HCT116 (cell line): Measurements from ENCODE around the gene MAPK1IP1L.

ENCODE experiments used
- CEBPB ChIP-seq: IDR thresholded peaks from 2 replicates; pipeline ENCODE4 v1.6.1; 2012; ENCODE audit warnings: low read depth
- POLR2AphosphoS5 ChIP-seq: IDR thresholded peaks from 2 replicates; pipeline ENCODE4 v1.6.1; 2011; ENCODE audit warnings: mild to moderate bottlenecking, low read depth, low read length, moderate library complexity
- SP1 ChIP-seq: IDR thresholded peaks from 2 replicates; pipeline ENCODE4 v1.6.1; 2012; ENCODE audit warnings: low read depth
- TF ChIP-seq, protein P1 (sequence below), 3 experiments: fragments of 200-600 bp in 1 of 3; sonication (generic) in 1 of 3; IDR thresholded peaks in 2 of 3; conservative IDR thresholded peaks in 1 of 3; 2 replicates each; pipeline ENCODE4 v1.5.1; 2012 to 2017; ENCODE audit warnings: low read depth in 2 of 3, low read length in 2 of 3, antibody characterized with exemption in 1 of 3, borderline replicate concordance in 1 of 3, control low read depth in 1 of 3, mild to moderate bottlenecking in 1 of 3, mixed read lengths in 1 of 3, mixed run types in 1 of 3, moderate library complexity in 1 of 3; ENCODE audit not compliant: insufficient read depth in 1 of 3
- TF ChIP-seq, protein P2 (sequence below): IDR thresholded peaks from 2 replicates; pipeline ENCODE4 v1.6.1; 2012

DNA sequence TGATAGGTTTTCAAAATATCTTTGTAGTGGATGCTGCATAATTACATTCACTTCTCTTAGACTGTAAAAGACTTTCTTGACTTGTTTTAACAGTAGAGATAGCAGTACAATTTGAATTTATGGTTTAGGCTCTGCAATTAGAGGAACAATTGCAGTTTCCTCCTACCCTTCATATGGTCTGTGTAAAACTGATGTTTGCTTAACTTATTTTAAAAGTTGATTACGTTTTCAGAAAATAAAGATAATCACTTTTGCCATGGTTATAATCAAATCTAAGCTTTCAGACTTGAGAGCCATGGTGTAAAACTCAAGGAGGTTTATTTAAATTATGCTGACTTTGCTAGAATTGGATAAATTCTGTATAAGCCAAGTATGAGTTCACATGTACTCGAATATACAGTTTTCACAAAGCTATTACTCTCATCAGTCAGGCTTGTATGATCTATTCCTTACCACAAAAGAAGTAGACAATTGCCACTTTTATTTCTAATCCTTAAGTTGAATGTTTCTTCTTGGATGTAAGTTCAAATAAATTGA lies 2.5 kb upstream of the MAPK1IP1L start:
- TF ChIP-seq, protein P1, sequence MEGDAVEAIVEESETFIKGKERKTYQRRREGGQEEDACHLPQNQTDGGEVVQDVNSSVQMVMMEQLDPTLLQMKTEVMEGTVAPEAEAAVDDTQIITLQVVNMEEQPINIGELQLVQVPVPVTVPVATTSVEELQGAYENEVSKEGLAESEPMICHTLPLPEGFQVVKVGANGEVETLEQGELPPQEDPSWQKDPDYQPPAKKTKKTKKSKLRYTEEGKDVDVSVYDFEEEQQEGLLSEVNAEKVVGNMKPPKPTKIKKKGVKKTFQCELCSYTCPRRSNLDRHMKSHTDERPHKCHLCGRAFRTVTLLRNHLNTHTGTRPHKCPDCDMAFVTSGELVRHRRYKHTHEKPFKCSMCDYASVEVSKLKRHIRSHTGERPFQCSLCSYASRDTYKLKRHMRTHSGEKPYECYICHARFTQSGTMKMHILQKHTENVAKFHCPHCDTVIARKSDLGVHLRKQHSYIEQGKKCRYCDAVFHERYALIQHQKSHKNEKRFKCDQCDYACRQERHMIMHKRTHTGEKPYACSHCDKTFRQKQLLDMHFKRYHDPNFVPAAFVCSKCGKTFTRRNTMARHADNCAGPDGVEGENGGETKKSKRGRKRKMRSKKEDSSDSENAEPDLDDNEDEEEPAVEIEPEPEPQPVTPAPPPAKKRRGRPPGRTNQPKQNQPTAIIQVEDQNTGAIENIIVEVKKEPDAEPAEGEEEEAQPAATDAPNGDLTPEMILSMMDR (IDR thresholded peaks at IDR 0.05 in 2 of 3, conservative IDR thresholded peaks at IDR 0.05 in 1 of 3; ENCODE audit: borderline replicate concordance in 1 of 3, insufficient read depth in 1 of 3, low read depth in 2 of 3, low read length in 2 of 3), result no peak
- TF ChIP-seq, protein P2, sequence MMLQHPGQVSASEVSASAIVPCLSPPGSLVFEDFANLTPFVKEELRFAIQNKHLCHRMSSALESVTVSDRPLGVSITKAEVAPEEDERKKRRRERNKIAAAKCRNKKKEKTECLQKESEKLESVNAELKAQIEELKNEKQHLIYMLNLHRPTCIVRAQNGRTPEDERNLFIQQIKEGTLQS, result no peak
- no peak for TF ChIP-seq SP1
- no peak for TF ChIP-seq POLR2AphosphoS5
- no peak for TF ChIP-seq CEBPB
